ENCODE measurements around the gene ZNF385C. TPM values are rescaled to one million over a fixed set of nuclear protein-coding genes. Genes with fewer than 3 reads are reported as not detected.

ZNF385C gene
- total and polyA plus RNA-seq, 2 donors (not counting 1 experiment from before 2014, with no cell fraction given): 0.33 to 1.1 TPM

GRCh38 chr17:41992576-41992975, 105.7 kb downstream of the ZNF385C start:
- peaks cover 20 to 27% of the 10 kb centered on the region in 2 donors for H3K4me1 ChIP-seq (ENCODE audit: control insufficient read depth in 2 of 2, insufficient read depth in 2 of 2, low read length in 2 of 2)
- H3K9me3 ChIP-seq (ENCODE audit: control extremely low read depth in 1 of 3, control insufficient read depth in 2 of 3, insufficient read depth in 1 of 3, low read length in 2 of 3): no peaks in the 10 kb centered on the region
- Mint-ChIP-seq H3K27me3 (no peaks in the 10 kb centered on the region), H3K27ac (no peak overlapping the region), H3K4me3 (no peak overlapping the region), H3K4me1 (peaks cover 22% of the 10 kb centered on the region), H3K9me3 (ENCODE audit: insufficient read depth) (no peaks in the 10 kb centered on the region)
- no peak overlapping the region for H3K4me2 ChIP-seq (replicated peaks; ENCODE audit: low read depth, low read length, poor library complexity, severe bottlenecking)
- intact Hi-C loops (cut with micrococcal nuclease): no loop called here
- no peaks in the 10 kb centered on the region for H4K20me1 ChIP-seq (ENCODE audit: control insufficient read depth, insufficient read depth, low read length, poor library complexity, severe bottlenecking)
- H3K9ac ChIP-seq (ENCODE audit: low read length): no peak overlapping the region
- H3K27ac ChIP-seq (ENCODE audit: low read length in 2 of 2): no peak overlapping the region
- H3K27me3 ChIP-seq (replicated peaks in 1 of 4; ENCODE audit: control extremely low read depth in 1 of 4, control insufficient read depth in 3 of 4, insufficient read depth in 4 of 4, low read length in 3 of 4): no peaks in the 10 kb centered on the region
- CTCF ChIA-PET: no interaction called here
- no peak overlapping the region for H3K4me3 ChIP-seq (ENCODE audit: control extremely low read depth in 1 of 5, extremely low read depth in 1 of 5, insufficient read depth in 1 of 5, low read depth in 2 of 5, low read length in 4 of 5)
- WGBS (ENCODE audit: insufficient coverage): 100% methylated on average over 2 of the region's 3 CpGs
- no peak overlapping the region for H2AFZ ChIP-seq (ENCODE audit: insufficient read depth, low read depth, low read length, poor library complexity, severe bottlenecking)
- H3K79me2 ChIP-seq (ENCODE audit: control insufficient read depth, insufficient read depth, low read length): peaks cover 20% of the 10 kb centered on the region
- POLR2A ChIA-PET: interaction anchor here (0.7 kb wide), 1 partner anchor 12 kb away, joined by 3 read pairs; no protein-coding TSS in a partner anchor
- H3K36me3 ChIP-seq (replicated peaks in 1 of 2; ENCODE audit: control extremely low read depth in 1 of 2, control insufficient read depth in 1 of 2, extremely low read depth in 1 of 2, insufficient read depth in 2 of 2, low read length in 1 of 2): peaks cover 24 to 62% of the 10 kb centered on the region in 2 experiments
- TF ChIP-seq EZH2 (IDR thresholded peaks at IDR 0.05; ENCODE audit: borderline replicate concordance, insufficient read depth, low read depth, low read length, poor library complexity, severe bottlenecking) (no peak), CTCF (IDR thresholded peaks at IDR 0.05) (no peak)
- ATAC-seq (ENCODE audit: low read depth): no peak
- no peak for DNase-seq

- H3K4me1 ChIP-seq (ENCODE audit: control insufficient read depth in 2 of 2, insufficient read depth in 2 of 2, low read length in 2 of 2): peaks cover 0 to under 1% of the 10 kb centered on the region in 2 donors
- no peak overlapping the region for H3K27ac Mint-ChIP-seq
- no peak for ATAC-seq (ENCODE audit: low read depth)
- no peak overlapping the region for H2AFZ ChIP-seq (ENCODE audit: insufficient read depth, low read depth, low read length, poor library complexity, severe bottlenecking)
- CTCF ChIA-PET: no interaction called here
- peaks cover 20% of the 10 kb centered on the region for H3K79me2 ChIP-seq (ENCODE audit: control insufficient read depth, insufficient read depth, low read length)
- TF ChIP-seq EZH2 (IDR thresholded peaks at IDR 0.05; ENCODE audit: borderline replicate concordance, insufficient read depth, low read depth, low read length, poor library complexity, severe bottlenecking): no peak
- H3K4me1 Mint-ChIP-seq: peaks cover 3% of the 10 kb centered on the region
- H3K27me3 ChIP-seq (replicated peaks in 1 of 4; ENCODE audit: control extremely low read depth in 1 of 4, control insufficient read depth in 3 of 4, insufficient read depth in 4 of 4, low read length in 3 of 4): no peaks in the 10 kb centered on the region
- peaks cover 20 to 75% of the 10 kb centered on the region in 2 experiments for H3K36me3 ChIP-seq (replicated peaks in 1 of 2; ENCODE audit: control extremely low read depth in 1 of 2, control insufficient read depth in 1 of 2, extremely low read depth in 1 of 2, insufficient read depth in 2 of 2, low read length in 1 of 2)
- no peak overlapping the region for H3K4me2 ChIP-seq (replicated peaks; ENCODE audit: low read depth, low read length, poor library complexity, severe bottlenecking)
- H4K20me1 ChIP-seq (ENCODE audit: control insufficient read depth, insufficient read depth, low read length, poor library complexity, severe bottlenecking): no peaks in the 10 kb centered on the region
- no peaks in the 10 kb centered on the region for H3K9me3 Mint-ChIP-seq (ENCODE audit: insufficient read depth)
- H3K27me3 Mint-ChIP-seq: no peaks in the 10 kb centered on the region
- no peak overlapping the region for H3K27ac ChIP-seq (ENCODE audit: low read length in 2 of 2)
- POLR2A ChIA-PET: no interaction called here
- H3K4me3 ChIP-seq (ENCODE audit: control extremely low read depth in 1 of 5, extremely low read depth in 1 of 5, insufficient read depth in 1 of 5, low read depth in 2 of 5, low read length in 4 of 5): no peak overlapping the region
- no peak for DNase-seq
- WGBS (ENCODE audit: insufficient coverage): 87% methylated on average over 4 of the region's 5 CpGs
- no peak overlapping the region for H3K4me3 Mint-ChIP-seq
- intact Hi-C loops (cut with micrococcal nuclease): no loop called here
- H3K9me3 ChIP-seq (ENCODE audit: control extremely low read depth in 1 of 3, control insufficient read depth in 2 of 3, insufficient read depth in 1 of 3, low read length in 2 of 3): no peaks in the 10 kb centered on the region
- no peak overlapping the region for H3K9ac ChIP-seq (ENCODE audit: low read length)
Observed at GRCh38 chr17:41989702-41990419, 108.4 kb downstream of the ZNF385C start.

Measured in B cell (primary cell).